NK-92 (cell line): ENCODE results near the gene MTNR1B.

ENCODE experiments used
- DNase-seq: peaks from one replicate; lab custom pipeline; 2025; ENCODE audit not compliant: unreplicated experiment; lab: John Stamatoyannopoulos, UW

Gene MTNR1B

DNA sequence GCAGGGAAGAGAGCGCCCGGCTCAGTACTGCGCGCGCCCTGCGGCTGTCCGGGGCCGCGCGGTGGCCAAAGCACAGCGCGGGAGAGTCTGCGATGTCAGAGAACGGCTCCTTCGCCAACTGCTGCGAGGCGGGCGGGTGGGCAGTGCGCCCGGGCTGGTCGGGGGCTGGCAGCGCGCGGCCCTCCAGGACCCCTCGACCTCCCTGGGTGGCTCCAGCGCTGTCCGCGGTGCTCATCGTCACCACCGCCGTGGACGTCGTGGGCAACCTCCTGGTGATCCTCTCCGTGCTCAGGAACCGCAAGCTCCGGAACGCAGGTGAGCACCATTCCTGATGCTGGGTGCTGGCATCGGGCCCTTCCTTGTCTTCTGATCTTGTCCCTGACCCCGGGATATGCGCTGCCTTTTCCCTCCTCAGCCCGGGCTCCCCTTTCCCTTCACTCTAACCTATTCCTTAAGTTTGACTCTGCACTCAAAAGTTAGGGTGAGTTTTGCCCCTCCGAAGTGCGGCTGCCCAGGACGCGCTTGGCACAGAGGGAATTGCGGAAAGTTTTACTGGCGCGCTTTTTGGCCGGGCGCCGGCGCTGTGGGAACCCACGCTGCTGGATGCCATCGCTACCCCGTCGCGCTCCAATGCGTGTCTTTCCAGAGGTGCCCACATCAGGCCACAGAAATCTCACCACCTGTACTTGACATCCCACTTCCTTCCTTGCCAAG is at the start of gene MTNR1B:
Gene MTNR1B, plus strand, starts transcription at position 18 of the 714 bp plus-strand sequence. Its CDS starts 75 bp downstream, at position 93.
- DNase-seq: no peak

DNA sequence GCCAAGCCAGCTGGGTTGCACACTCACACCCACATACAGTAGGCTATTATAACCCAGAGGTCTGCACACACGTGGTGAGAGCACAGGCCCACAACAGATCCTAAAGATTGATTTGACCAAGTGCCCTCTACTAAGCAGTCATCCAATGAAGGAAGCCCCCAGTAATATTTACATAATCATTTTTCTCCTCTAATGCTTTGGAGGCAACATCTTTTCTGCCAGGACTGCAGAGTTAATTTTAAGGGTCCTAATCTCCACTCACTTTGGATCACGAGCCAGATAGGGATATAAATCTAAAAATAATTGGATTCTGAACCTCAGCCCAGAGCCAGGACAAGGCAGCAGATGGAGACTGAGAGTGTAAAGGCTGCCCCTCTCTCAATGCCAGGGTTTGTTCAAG is 49.1 kb upstream of the MTNR1B start:
- DNase-seq: no peak

DNA sequence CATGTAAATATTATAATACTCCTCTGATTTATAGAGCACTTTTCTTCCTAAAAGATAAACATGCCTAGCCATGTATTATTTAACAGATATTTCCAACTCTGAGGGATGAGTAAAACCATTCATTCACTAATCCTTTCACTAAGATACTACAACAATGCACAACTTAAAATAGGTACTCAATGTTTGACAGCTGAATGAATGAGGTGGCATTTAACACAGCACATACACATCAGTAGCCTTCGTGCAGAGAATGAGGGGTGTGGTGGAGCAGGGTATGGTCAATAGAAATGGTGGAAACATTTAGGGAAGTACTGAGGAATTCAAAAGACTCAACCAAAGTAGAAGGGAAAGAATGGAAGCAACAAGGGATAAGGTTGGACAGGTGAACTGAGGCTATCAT is 46.7 kb upstream of the MTNR1B start:
- no peak for DNase-seq

- DNase-seq: no peak
These were observed 40.2 kb upstream of the MTNR1B start for GRCh38 chr11:92929246-92929645.

GRCh38 chr11:92929653-92930052 is 39.8 kb upstream of the MTNR1B start:
- DNase-seq: no peak

DNA sequence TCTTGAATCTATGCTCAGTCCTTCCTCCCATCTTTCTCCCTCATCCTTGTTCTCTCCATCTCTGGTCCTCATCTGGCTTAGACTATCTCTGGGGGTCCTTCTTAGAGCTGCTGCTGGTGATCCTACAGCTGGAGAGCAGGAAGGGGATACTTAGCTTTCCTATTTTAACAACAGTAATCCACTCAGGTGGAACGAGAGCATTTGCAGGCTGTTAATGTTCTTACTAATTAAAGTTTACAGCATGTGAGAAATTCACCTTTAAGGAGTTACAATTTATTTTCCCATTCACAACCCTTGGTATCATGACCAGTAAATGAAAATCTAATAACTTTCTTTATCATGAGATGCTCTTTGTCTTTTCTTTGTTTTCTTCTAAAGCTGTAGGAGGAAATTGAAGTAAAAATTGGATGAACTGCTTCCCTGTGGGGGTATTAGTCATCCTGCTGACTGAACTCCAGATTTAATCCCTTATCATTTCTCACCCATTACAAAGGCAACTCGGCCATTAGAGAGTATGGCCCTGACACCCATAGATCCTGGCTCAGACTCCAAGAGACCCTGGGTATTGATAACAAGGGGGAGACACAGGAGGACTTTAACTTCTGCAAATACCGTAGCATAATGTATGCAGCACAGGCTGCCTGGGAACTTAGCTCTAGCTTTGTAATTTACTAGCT is 37.6 kb upstream of the MTNR1B start:
- no peak for DNase-seq

GRCh38 chr11:92939305-92939704 is 30.1 kb upstream of the MTNR1B start:
- DNase-seq: no peak

DNA sequence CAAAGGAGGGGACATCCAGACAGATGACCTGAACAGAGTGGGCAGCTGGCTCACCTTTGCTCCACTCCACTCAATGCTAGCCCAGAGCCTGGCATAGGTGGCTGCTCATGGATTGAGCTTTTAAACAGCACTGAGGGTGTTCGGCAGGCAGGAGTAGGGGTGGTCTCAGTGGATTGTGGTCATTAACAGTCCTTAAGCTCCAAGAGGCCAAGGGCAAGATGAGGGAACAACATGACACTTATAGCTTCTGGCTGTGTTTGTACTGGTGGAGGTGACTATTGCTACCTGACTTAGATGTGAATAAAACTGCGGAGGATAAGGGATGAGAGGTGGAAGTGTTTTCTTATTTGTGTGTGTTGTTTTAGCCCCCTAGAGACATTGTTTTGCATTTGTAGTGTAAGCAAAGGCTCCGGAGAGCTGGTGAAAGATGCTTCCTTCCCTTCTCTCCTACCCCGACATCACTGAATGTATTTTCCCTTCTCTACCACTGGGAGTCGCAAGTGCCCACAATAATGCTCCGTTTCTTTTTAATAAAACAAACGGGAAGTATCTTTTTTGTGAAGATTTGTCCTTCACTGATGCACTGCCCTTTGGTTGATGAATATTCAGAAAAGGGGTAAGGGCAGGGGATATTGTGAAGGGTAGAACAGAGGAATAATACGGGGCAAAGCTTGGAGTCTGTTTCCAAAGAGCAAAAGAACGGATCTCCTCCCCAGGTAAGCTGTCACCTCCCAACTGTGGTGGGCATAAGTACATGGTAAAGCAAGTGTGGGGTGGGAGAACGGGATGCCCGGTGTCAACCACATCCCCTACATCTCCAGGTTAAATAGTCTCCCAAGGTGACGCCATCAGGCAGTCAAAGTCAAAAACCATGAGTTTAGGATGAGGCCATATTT is 27.5 kb upstream of the MTNR1B start:
- no peak for DNase-seq

- no peak for DNase-seq
These were observed 22.7 kb upstream of the MTNR1B start for GRCh38 chr11:92946707-92947106.

DNA sequence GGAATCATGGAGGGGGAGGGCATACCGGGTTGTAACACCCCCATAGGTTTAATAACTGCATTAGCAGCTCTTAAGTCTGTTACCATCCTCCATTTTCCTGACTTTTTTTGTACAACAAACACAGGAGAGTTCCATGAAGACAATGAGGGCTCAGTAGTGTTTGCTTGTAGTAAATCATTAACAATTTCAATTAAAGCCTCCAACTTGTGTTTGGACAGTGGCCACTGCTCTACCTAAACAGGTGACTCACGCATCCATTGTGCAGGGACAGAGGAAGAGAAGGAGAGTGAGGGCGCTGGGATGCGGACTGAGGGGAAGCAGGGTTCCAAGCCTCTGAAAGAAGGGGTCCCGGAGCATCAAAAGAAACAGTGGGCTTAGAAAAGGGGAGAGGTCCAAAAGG is 21.3 kb upstream of the MTNR1B start:
- DNase-seq: no peak

DNA sequence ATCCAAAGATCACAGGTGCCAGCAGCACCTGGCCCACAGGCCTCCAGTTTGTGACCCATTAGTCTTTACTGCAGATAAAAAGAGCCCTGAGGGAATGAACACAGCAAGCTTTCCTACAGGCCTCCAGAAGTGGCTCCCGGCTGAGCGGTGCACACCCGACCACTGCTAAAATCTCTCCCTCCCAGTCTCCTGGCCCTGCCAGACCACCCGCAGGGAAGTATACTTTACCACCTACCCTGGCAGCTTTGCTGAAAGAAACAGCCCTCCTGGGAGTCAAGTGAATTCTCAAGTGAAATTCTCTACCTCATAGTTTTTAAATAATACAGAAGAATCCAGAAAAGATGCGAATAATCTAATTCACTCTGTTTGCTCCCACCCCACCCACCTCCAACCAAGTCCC is 15.4 kb upstream of the MTNR1B start:
- DNase-seq: no peak

DNA sequence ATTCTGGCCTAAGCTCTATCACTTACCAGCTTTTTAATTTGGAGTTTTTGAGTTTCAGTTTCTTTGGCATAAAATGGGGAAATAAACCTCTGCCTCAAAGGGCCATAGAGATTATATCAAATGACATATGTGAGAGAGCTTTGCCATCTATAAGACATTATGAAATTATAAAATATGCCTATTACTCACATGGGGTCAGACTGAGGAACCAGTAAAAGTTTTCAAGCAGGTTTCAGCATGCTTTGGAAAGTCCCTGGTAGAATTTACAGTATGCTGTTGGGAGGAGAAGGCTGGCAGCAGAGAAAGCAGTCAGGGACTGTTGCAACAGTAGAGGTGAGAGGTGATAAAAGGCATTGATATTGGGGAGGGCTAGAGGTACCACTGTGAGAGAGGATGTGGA is 13.6 kb upstream of the MTNR1B start:
- no peak for DNase-seq

- no peak for DNase-seq
These were observed 8.6 kb upstream of the MTNR1B start for GRCh38 chr11:92960886-92961285.

DNA sequence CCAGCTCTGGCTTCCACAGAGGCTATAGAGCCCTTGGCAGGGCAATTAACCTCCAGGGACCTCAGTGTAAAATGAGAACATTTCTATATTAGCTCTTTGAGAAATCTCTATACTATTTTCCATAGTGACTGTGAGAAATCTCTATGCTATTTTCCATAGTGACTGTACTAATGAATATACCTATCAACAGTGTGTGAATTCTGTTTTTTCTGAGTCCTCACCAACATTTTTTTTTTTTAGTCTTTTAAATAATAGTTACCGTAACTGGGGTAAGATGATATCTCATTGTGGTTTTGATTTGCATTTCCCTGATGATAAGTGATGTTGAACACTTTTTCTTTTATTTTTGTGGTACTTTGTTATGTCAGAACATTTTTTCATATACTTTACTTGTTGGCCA is 7.0 kb upstream of the MTNR1B start:
- no peak for DNase-seq

DNA sequence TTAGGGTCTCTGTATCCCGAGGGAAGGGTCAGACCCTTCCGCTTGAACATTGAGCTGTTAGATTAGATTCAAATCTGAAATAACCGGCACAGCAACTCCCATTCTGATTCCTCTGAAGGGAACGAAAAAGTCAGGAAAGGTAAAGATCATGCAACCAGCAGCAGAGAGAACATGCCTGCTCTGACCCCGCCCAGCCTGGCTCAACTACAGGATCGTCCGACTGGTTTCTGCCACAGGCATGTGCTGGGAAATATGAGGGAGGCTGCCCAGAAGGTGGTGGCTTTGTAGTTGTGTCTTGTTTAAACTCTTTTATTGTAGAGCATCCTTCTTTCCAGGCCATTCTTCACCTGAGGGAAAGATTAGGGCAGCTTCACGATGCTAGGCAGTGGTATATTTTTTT is 5.0 kb upstream of the MTNR1B start:
- no peak for DNase-seq

- DNase-seq: no peak
These were observed 4.3 kb upstream of the MTNR1B start for GRCh38 chr11:92965196-92965595.

- no peak for DNase-seq
These were observed 2.3 kb upstream of the MTNR1B start for GRCh38 chr11:92967178-92967577.

- no peak for DNase-seq
These were observed 1.6 kb upstream of the MTNR1B start for GRCh38 chr11:92967867-92968266.

GRCh38 chr11:92969293-92969633 is 188 bp upstream of the MTNR1B start:
- DNase-seq: no peak

GRCh38 chr11:92972248-92972647 is 2.8 kb downstream of the MTNR1B start:
- DNase-seq: no peak

GRCh38 chr11:92975285-92975684 is 5.8 kb downstream of the MTNR1B start:
- no peak for DNase-seq

DNA sequence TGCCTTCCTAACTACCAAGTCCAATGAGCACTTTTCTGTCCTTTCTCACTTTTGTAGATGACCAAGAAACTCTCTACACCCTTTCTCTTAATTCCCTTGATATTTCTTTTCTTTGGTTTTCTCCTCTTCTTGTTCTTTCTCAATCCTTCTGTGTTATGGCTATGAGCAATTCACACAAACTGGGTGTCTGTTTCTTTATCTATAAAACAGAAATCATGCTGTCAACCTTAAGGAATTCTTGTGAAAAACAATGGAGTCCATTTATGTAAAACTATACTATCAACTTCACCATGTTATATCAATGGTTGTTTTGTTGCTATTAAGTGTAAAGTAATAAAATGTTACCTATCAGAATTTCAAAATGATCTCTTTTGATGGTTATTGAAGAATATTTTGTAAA is 7.2 kb downstream of the MTNR1B start:
- DNase-seq: no peak
